MG63 (cell line): ENCODE results near the gene CELA2A. TPM values are rescaled to one million over a fixed set of nuclear protein-coding genes. Genes with fewer than 3 reads are reported as not detected.
A peak's percentile ranks its signal among the peaks of the same experiment; 100 is the strongest.
"Not testable (repeated sequence)": the region's sequence is repeated elsewhere in the genome, so short reads cannot be mapped to it uniquely, and the experiment has no call there.

ENCODE experiments used
- DNase-seq: peaks from one replicate; pipeline ENCODE4 v3.0.0-alpha.2; 2020
- H3K27me3 ChIP-seq: fragments of 250-450 bp; sonication (Bioruptor Pico); 2 replicates; pipeline ENCODE4 v1.5.1; 2020; ENCODE audit warnings: mild to moderate bottlenecking, moderate library complexity
- H3K36me3 ChIP-seq: fragments of 250-450 bp; sonication (Bioruptor Pico); 2 replicates; pipeline ENCODE4 v1.5.1; 2020; ENCODE audit warnings: mild to moderate bottlenecking, moderate library complexity
- H3K4me3 ChIP-seq: fragments of 250-450 bp; sonication (Bioruptor Pico); 2 replicates; pipeline ENCODE4 v1.5.1; 2020; ENCODE audit warnings: mild to moderate bottlenecking, moderate library complexity
- H3K9me3 ChIP-seq: fragments of 250-450 bp; sonication (Bioruptor Pico); 2 replicates; pipeline ENCODE4 v1.5.1; 2020; ENCODE audit warnings: mild to moderate bottlenecking, moderate library complexity
- total RNA-seq: library from RNA; depleted of rRNA; stranded (reverse); fragments of >200 nt; shearing (Covaris generic); gene quantifications from 2 replicates; pipeline ENCODE4 v1.2.3, GENCODE V29; 2014; ENCODE audit warnings: low replicate concordance

The CELA2A gene
- total RNA-seq, 1 experiment from 2014 or later: not detected

- Histone ChIP-seq H3K9me3 (no peaks in the 10 kb centered on the region), H3K27me3 (no peaks in the 10 kb centered on the region)
These were observed 37.4 kb downstream of the CELA2A start for GRCh38 chr1:15493869-15494390.

GRCh38 chr1:15500184-15501178, 43.9 kb downstream of the CELA2A start:
- Histone ChIP-seq H3K9me3 (no peaks in the 10 kb centered on the region), H3K36me3 (no peaks in the 10 kb centered on the region), H3K27me3 (no peaks in the 10 kb centered on the region), H3K4me3 (no peak overlapping the region)
- no peak for DNase-seq

More at GRCh38 chr1:15493869-15494390, 37.4 kb downstream of the CELA2A start:
- DNase-seq: no peak
- no peaks in the 10 kb centered on the region for H3K36me3 ChIP-seq
- H3K4me3 ChIP-seq: no peak overlapping the region

- no peaks in the 10 kb centered on the region for H3K27me3 ChIP-seq
- peak; percentile 36 for DNase-seq
- no peaks in the 10 kb centered on the region for H3K9me3 ChIP-seq
- H3K4me3 ChIP-seq: no peak overlapping the region
- no peaks in the 10 kb centered on the region for H3K36me3 ChIP-seq
These were observed 44.9 kb downstream of the CELA2A start for GRCh38 chr1:15501208-15502032.

GRCh38 chr1:15504436-15504835, 47.9 kb downstream of the CELA2A start:
- Histone ChIP-seq H3K36me3 (no peaks in the 10 kb centered on the region), H3K9me3 (no peaks in the 10 kb centered on the region), H3K4me3 (no peak overlapping the region), H3K27me3 (no peaks in the 10 kb centered on the region)
- no peak for DNase-seq

GRCh38 chr1:15506831-15507230, 50.3 kb downstream of the CELA2A start:
- no peaks in the 10 kb centered on the region for H3K27me3 ChIP-seq
- H3K36me3 ChIP-seq: no peaks in the 10 kb centered on the region
- no peak overlapping the region for H3K4me3 ChIP-seq
- H3K9me3 ChIP-seq: no peaks in the 10 kb centered on the region
- no peak for DNase-seq

- no peak for DNase-seq
- Histone ChIP-seq H3K27me3 (no peaks in the 10 kb centered on the region), H3K9me3 (no peaks in the 10 kb centered on the region), H3K36me3 (no peaks in the 10 kb centered on the region), H3K4me3 (no peak overlapping the region)
These were observed 50.7 kb downstream of the CELA2A start for GRCh38 chr1:15507278-15507677.

- Histone ChIP-seq H3K36me3 (no peaks in the 10 kb centered on the region), H3K9me3 (no peaks in the 10 kb centered on the region), H3K4me3 (no peak overlapping the region), H3K27me3 (no peaks in the 10 kb centered on the region)
- DNase-seq: no peak
These were observed 52.4 kb downstream of the CELA2A start for GRCh38 chr1:15508700-15509487.

- no peaks in the 10 kb centered on the region for H3K36me3 ChIP-seq
- H3K27me3 ChIP-seq: no peaks in the 10 kb centered on the region
- H3K4me3 ChIP-seq: no peak overlapping the region
- DNase-seq: no peak
- H3K9me3 ChIP-seq: no peaks in the 10 kb centered on the region
These were observed 53.1 kb downstream of the CELA2A start for GRCh38 chr1:15509586-15509985.

GRCh38 chr1:15510611-15511405, 54.3 kb downstream of the CELA2A start:
- Histone ChIP-seq H3K36me3 (no peaks in the 10 kb centered on the region), H3K4me3 (no peak overlapping the region), H3K27me3 (no peaks in the 10 kb centered on the region), H3K9me3 (no peaks in the 10 kb centered on the region)
- DNase-seq: peak; percentile 64

- Histone ChIP-seq H3K36me3 (peaks cover 3% of the 10 kb centered on the region; the same call in 1 of the 2 replicates), H3K4me3 (no peak overlapping the region), H3K9me3 (no peaks in the 10 kb centered on the region), H3K27me3 (no peaks in the 10 kb centered on the region)
- no peak for DNase-seq
These were observed 56.7 kb downstream of the CELA2A start for GRCh38 chr1:15513192-15513591.

- Histone ChIP-seq H3K27me3 (no peaks in the 10 kb centered on the region), H3K4me3 (no peak overlapping the region), H3K36me3 (peaks cover 3% of the 10 kb centered on the region; the same call in 1 of the 2 replicates), H3K9me3 (no peaks in the 10 kb centered on the region)
- DNase-seq: no peak
These were observed 57.4 kb downstream of the CELA2A start for GRCh38 chr1:15513919-15514318.

- H3K9me3 ChIP-seq, H3K36me3 ChIP-seq, DNase-seq, H3K27me3 ChIP-seq, H3K4me3 ChIP-seq: not testable (repeated sequence)
These were observed 58.0 kb downstream of the CELA2A start for GRCh38 chr1:15514557-15514956.

GRCh38 chr1:15515022-15515663, 58.6 kb downstream of the CELA2A start:
- Histone ChIP-seq H3K4me3 (no peak overlapping the region), H3K9me3 (no peaks in the 10 kb centered on the region), H3K36me3 (peaks cover 3% of the 10 kb centered on the region; the same call in 1 of the 2 replicates), H3K27me3 (no peaks in the 10 kb centered on the region)
- DNase-seq: no peak

- Histone ChIP-seq H3K27me3 (no peaks in the 10 kb centered on the region), H3K4me3 (no peak overlapping the region), H3K36me3 (peaks cover 3% of the 10 kb centered on the region; the same call in 1 of the 2 replicates), H3K9me3 (no peaks in the 10 kb centered on the region)
- DNase-seq: no peak
These were observed 63.1 kb downstream of the CELA2A start for GRCh38 chr1:15519625-15520024.

GRCh38 chr1:15521206-15521906, 64.8 kb downstream of the CELA2A start:
- H3K36me3 ChIP-seq, H3K4me3 ChIP-seq, H3K9me3 ChIP-seq, H3K27me3 ChIP-seq, DNase-seq: not testable (repeated sequence)
